Fibroblast of lung (primary cell): ENCODE data around the gene DNAH1. TPM values are rescaled to one million over a fixed set of nuclear protein-coding genes. Genes with fewer than 3 reads are reported as not detected.

Source experiments
- DNase-seq, 2 donors: peaks; one replicate each; pipeline versions ENCODE4 v3.0.0 to v3.0.0-alpha.2; 2010; ENCODE audit warnings: low read depth in 2 of 2
- H2AFZ ChIP-seq: 2 replicates; pipeline ENCODE4 v1.5.1; 2012; ENCODE audit warnings: low read length, control low read depth, inconsistent platforms
- H3K27ac ChIP-seq: 2 replicates; pipeline ENCODE4 v1.5.1; 2011; ENCODE audit warnings: low read length, control low read depth; ENCODE audit not compliant: insufficient read depth
- H3K27me3 ChIP-seq: 2 replicates; pipeline ENCODE4 v1.5.1; 2011; ENCODE audit warnings: mild to moderate bottlenecking, low read length; ENCODE audit not compliant: control insufficient read depth, insufficient read depth
- H3K36me3 ChIP-seq: 2 replicates; pipeline ENCODE4 v1.5.1; 2011; ENCODE audit warnings: low read length; ENCODE audit not compliant: control insufficient read depth, insufficient read depth
- H3K4me1 ChIP-seq: 2 replicates; pipeline ENCODE4 v1.5.1; 2011; ENCODE audit warnings: low read length; ENCODE audit not compliant: control insufficient read depth, insufficient read depth; ENCODE audit errors: extremely low read depth
- H3K4me2 ChIP-seq: 2 replicates; pipeline ENCODE4 v1.5.1; 2011; ENCODE audit warnings: low read length, control low read depth; ENCODE audit not compliant: insufficient read depth; ENCODE audit errors: extremely low read depth
- H3K4me3 ChIP-seq, 4 experiments: fragments of 200-600 bp in 1 of 4; sonication (generic) in 1 of 4; replicated peaks in 1 of 4; 2 replicates each; pipeline ENCODE4 v1.5.1; 2011 to 2016; ENCODE audit warnings: low read length in 4 of 4, low read depth in 3 of 4, mild to moderate bottlenecking in 3 of 4, control low read depth in 2 of 4, inconsistent platforms in 1 of 4, mixed read lengths in 1 of 4; ENCODE audit not compliant: insufficient read depth in 1 of 4; ENCODE audit errors: control extremely low read depth in 1 of 4
- H3K79me2 ChIP-seq: 2 replicates; pipeline ENCODE4 v1.5.1; 2012; ENCODE audit warnings: mild to moderate bottlenecking, low read length, inconsistent platforms; ENCODE audit not compliant: control insufficient read depth, insufficient read depth
- H3K9ac ChIP-seq: 2 replicates; pipeline ENCODE4 v1.5.1; 2011; ENCODE audit warnings: mild to moderate bottlenecking, low read length, control low read depth; ENCODE audit not compliant: insufficient read depth
- H3K9me3 ChIP-seq: 2 replicates; pipeline ENCODE4 v1.5.1; 2012; ENCODE audit warnings: low read depth, low read length; ENCODE audit not compliant: control insufficient read depth, insufficient read depth
- H4K20me1 ChIP-seq: 2 replicates; pipeline ENCODE4 v1.5.1; 2011; ENCODE audit warnings: low read length; ENCODE audit not compliant: control insufficient read depth, insufficient read depth; ENCODE audit errors: extremely low read depth
- CTCF ChIP-seq, 2 donors: IDR thresholded peaks in 1 of 2; conservative IDR thresholded peaks in 1 of 2; 1 replicate in 1 of 2; 2 replicates in 1 of 2; pipeline ENCODE4 v1.5.1; 2011 to 2012; ENCODE audit warnings: low read length in 2 of 2, control low read depth in 1 of 2, inconsistent platforms in 1 of 2, low read depth in 1 of 2, mild to moderate bottlenecking in 1 of 2
- EZH2 ChIP-seq: IDR thresholded peaks from 2 replicates; pipeline ENCODE4 v1.5.1; 2012; ENCODE audit warnings: low read length, control low read depth, mild to moderate bottlenecking; ENCODE audit errors: missing control alignments
- polyA plus RNA-seq, 2 donors: library from polyadenylated mRNA; depleted of rRNA in 1 of 2; stranded (reverse) in 1 of 2; unstranded in 1 of 2; fragments of >200 nt; gene quantifications; 2 replicates each; pipeline ENCODE4 v1.2.1, GENCODE V29; 2011 to 2012; ENCODE audit warnings: missing spikeins in 1 of 2
- total RNA-seq: library from RNA; depleted of rRNA; stranded (reverse); fragments of >200 nt; gene quantifications from 2 replicates; pipeline ENCODE4 v1.2.1, GENCODE V29; 2014

DNAH1 gene
- total and polyA plus RNA-seq, 2 donors (not counting 1 experiment from before 2014, with no cell fraction given), result 1.9 to 3.0 TPM

GRCh38 chr3:52361011-52361410, 44.9 kb downstream of the DNAH1 start:
- no peaks in the 10 kb centered on the region for H3K79me2 ChIP-seq
- H3K9ac ChIP-seq, result no peak overlapping the region
- H3K9me3 ChIP-seq, result no peaks in the 10 kb centered on the region
- H3K4me1 ChIP-seq, result no peaks in the 10 kb centered on the region
- no peak overlapping the region for H3K4me3 ChIP-seq
- H2AFZ ChIP-seq, result no peak overlapping the region
- H3K27me3 ChIP-seq, result no peaks in the 10 kb centered on the region
- TF ChIP-seq EZH2, result no peak
- TF ChIP-seq CTCF (conservative IDR thresholded peaks at IDR 0.05 in 1 of 2, IDR thresholded peaks at IDR 0.05 in 1 of 2; ENCODE audit: low read depth in 1 of 2, low read length in 2 of 2), result no peak
- no peaks in the 10 kb centered on the region for H4K20me1 ChIP-seq
- no peak for DNase-seq
- no peak overlapping the region for H3K4me2 ChIP-seq
- H3K27ac ChIP-seq, result no peak overlapping the region
- H3K36me3 ChIP-seq, result no peaks in the 10 kb centered on the region

- Histone ChIP-seq H3K4me3 (no peak overlapping the region), H3K27me3 (no peaks in the 10 kb centered on the region), H3K36me3 (no peaks in the 10 kb centered on the region), H2AFZ (no peak overlapping the region), H3K4me1 (no peaks in the 10 kb centered on the region), H3K27ac (no peak overlapping the region), H3K79me2 (no peaks in the 10 kb centered on the region), H3K9ac (no peak overlapping the region), H4K20me1 (no peaks in the 10 kb centered on the region), H3K4me2 (no peak overlapping the region), H3K9me3 (no peaks in the 10 kb centered on the region)
- TF ChIP-seq EZH2 (no peak), CTCF (conservative IDR thresholded peaks at IDR 0.05 in 1 of 2, IDR thresholded peaks at IDR 0.05 in 1 of 2; ENCODE audit: low read depth in 1 of 2, low read length in 2 of 2) (no peak)
- DNase-seq, result no peak
These were observed 45.3 kb downstream of the DNAH1 start for GRCh38 chr3:52361454-52361853.

- Histone ChIP-seq H3K27me3 (no peaks in the 10 kb centered on the region), H3K36me3 (no peaks in the 10 kb centered on the region), H3K4me2 (no peak overlapping the region), H3K9me3 (no peaks in the 10 kb centered on the region), H3K4me3 (no peak overlapping the region), H3K4me1 (no peaks in the 10 kb centered on the region), H4K20me1 (no peaks in the 10 kb centered on the region), H3K9ac (no peak overlapping the region), H3K79me2 (no peaks in the 10 kb centered on the region), H2AFZ (no peak overlapping the region), H3K27ac (no peak overlapping the region)
- TF ChIP-seq EZH2 (no peak), CTCF (conservative IDR thresholded peaks at IDR 0.05 in 1 of 2, IDR thresholded peaks at IDR 0.05 in 1 of 2; ENCODE audit: low read depth in 1 of 2, low read length in 2 of 2) (no peak)
- DNase-seq, result no peak
These were observed 45.8 kb downstream of the DNAH1 start for GRCh38 chr3:52361898-52362297.
